LoVo (cell line): Measurements from ENCODE around the gene ARMC12.

ENCODE experiments used
- DNase-seq: peaks from one replicate; pipeline ENCODE4 v3.0.0-alpha.2; 2016; ENCODE audit warnings: low spot score

The ARMC12 gene

DNA sequence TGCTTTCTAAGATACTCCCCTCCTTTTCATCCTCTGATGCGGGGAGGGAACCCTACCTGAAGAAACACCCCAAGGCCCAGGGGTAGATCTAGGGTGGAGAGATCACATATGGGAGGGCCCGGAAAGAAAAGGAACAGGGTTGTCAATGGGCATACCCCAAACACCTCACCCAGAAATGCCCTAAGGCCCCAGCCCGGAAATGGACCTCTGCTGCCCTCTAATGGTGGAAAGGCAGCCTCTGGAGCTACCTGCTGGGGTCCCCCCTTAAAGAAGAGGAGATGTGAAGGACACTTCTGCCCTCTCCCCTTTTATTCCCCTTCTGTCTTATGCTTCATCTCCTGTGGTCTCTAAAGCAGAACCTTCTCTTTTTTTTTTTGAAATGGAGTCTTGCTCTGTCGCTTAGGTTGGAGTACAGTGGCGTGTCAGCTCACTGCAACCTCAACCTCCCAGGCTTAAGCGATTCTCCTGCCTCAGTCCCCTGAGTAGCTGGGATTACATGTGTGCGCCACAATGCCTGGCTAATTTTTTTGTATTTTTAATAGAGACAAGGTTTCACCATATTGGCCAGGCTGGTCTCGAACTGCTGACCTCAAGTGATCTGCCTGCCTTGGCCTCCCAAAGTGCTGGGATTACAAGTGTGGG is 458 bp upstream of the ARMC12 start:
- DNase-seq: peak; percentile 49

DNA sequence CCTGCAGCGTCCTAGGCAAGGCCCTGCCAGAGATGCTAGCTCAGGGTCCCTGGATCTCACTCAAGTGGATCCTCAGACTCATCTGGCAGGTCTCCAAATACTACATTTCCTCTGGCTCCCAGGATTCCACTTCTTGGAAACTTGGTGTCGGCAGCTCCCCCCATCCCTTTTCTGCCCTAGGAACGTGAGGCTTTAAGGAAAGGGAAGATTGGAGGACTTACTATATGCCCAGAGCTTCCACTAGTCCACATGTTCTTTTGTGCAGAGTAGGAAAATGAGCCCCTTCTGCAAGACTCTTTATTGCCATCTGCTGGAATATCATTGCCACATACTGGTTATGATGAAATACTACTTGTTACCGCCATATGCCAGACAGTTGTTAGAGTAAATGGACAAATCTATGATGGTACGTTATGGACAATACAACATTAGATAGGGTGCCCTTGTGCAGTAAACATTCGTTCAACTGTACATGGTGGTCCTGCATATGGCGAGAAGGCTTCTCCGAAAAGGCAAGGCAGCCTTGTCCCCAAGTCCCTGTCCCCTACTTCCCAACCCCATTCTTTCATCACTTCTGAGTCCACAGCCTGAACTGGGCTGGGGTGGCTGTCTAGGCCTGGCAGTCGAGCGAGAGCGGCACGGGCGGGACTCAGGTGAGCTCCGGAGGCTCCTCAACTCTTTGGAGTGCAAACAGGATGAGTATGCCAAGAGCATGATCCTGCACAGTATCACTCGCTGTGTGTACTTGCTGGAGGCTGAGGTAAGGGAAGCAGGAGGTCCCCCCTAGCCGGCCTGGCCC is 780 bp downstream of the ARMC12 start:
- peak; percentile 67 for DNase-seq

DNA sequence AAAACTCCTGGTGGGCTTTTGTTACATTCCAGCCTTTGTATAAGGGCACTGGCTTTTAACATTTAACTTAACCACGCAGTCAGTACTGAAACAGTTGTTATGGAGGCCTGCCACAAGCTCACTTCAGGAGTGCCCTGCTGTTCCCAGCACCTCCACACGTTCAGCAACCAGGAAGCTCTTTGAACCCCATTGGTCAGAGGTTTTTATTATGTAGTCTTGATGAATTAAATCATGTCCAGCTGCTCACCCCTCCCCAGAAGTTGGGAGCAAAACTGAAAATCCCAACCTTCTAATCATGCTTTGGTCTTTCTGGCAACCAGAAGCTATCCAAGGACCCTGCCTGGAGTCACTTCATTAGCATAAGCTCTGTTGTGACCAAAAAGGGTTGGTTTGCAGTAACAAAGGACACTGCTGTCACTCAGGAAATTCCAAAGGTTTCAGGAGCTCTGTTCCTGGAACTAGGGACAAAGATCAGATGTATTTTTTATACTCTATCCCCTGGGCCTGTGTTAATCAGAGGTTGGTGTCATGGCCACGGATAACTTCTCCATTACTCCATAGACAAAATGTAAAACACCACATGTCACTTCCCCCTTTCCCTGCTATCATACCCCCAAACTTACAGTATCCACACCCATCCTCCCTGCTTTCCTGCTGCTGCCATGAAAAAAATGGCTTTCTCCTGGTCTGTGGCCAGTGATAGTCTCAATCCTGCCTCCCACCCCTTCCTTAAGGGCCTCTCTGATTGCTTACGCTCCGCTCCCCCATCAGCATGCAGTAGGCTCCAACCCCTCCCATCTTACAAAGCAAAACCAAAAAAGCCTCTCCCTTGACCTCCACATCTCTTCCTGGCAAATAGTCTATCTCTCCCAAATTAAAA is 3.1 kb downstream of the ARMC12 start:
- DNase-seq: no peak

DNA sequence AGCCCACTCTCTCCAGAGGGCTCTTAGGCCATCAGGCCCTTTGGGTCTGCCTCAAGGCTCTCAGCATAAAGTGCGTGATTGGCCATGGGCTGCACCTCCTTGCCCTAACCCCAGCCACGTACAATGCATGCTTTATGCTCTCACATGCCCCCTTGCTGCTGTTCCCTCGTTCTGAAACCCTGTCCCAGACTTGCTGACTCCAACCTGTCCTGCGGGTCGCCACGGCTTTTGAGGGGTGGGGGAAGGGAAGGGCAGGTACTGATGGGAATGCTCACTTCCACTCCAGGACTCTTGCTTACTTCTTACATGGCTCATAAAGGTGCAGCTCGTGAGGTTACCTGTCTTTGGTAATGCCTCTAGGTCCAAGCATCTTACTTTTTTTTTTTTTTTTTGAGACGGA is 6.0 kb downstream of the ARMC12 start:
- DNase-seq: no peak

DNA sequence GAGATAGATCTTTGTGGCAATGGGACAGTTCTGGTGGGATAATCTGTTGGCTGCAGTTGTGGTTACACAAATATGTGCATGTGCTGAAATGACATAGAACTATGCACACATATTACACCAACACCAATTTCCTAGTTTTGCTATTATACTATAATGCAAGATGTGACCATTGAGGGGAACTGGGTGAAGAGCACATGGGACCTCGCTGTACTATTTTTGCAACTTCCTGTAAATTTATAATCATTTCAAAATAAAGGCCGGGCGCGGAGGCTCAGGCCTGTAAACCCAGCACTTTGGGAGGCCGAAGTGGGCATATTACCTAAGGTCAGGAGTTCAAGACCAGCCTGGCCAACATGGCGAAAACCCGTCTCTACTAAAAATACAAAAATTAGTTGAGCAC is 8.7 kb downstream of the ARMC12 start:
- no peak for DNase-seq

DNA sequence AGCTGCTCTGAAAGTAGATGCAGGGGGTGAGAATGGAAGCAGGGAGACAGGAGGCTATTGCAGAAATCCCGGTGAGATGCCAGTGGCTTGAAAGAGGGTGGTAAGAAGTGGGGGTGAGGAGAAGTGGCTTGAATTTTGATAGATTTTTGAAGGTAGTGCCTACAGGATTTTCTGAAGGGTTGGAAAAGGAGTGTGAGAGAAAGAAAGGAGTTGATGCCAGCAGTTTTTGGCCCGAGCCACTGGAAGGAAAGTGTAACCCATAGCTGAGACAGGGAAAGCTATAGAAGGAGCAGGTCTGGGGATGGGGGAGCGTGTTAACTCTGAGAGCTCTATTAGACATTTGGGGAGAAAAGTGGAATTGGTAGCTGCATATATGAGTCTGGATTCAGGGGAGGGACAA is 9.7 kb downstream of the ARMC12 start:
- no peak for DNase-seq

DNA sequence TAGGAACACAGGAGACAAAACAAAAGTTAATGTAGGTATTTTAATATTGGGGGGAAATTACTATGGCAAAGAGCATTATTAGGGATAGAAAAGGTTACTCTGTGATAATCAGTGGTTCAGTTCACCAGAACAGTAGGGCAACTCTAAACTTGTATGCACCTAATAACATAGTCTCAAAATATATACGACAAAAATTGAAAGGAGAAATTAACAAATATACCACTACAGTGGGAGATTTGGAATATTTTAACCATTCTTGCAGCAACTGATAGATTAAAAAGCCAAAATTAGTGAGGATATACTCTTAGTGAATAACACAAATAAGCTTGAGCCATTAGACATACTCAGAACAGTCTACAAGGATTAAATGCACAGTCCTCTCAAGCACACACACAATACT is 11.0 kb downstream of the ARMC12 start:
- DNase-seq: no peak

DNA sequence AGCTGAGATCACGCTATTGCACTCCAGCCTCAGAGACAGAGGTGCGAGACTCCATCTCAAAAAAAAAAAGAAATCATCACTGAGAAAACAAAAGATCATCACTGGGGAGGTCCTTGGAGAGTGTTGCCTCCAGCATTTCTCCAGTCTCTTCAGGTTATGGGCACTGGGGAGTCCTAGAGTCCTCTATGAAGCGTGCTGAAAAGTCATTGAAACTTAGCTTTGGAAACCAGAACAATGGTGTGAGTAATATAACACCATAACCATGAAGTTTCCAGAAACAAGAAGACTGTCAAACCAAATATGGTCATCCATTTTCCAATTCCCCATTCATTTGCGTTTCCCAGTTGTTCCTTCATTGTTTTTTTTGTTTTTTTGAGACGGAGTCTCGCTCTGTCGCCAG is 13.7 kb downstream of the ARMC12 start:
- no peak for DNase-seq

DNA sequence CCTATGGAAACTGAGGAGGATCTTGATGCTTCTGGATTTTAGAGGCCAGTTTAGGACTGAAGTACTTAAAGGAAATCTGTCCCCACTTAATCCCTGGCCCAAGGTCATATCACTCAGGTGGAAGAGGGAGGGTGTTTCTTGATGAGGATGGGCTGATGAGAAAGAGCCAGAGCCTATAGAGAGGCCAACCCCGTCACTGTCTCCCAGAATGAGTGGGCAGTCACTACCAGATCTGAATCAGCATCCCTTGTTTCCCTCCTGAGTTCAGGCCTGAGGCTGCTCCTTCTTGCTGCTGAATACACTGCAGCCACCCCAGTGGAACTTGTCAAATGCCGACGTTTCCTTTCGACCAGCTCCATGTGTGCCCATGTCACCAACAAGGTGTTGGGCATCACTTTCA is 14.8 kb downstream of the ARMC12 start:
- no peak for DNase-seq

DNA sequence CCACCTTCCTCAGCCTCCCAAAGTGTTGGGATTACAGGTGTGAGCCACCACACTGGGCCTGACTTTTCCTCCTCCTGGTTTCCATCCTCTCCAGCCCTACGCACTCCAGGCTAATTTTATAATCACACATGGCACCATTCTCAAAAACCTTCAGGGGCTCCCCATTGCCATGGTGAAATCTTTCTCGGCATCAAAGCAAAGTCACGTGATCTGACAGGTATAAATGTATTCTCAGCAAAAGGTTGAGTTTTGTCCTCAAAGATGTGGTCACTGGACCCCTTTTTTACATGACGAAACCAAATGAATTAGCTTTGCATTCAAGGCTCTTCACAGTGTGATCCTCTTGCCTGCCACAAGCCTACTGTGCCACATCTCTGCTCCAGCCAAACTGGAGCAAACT is 15.5 kb downstream of the ARMC12 start:
- no peak for DNase-seq

DNA sequence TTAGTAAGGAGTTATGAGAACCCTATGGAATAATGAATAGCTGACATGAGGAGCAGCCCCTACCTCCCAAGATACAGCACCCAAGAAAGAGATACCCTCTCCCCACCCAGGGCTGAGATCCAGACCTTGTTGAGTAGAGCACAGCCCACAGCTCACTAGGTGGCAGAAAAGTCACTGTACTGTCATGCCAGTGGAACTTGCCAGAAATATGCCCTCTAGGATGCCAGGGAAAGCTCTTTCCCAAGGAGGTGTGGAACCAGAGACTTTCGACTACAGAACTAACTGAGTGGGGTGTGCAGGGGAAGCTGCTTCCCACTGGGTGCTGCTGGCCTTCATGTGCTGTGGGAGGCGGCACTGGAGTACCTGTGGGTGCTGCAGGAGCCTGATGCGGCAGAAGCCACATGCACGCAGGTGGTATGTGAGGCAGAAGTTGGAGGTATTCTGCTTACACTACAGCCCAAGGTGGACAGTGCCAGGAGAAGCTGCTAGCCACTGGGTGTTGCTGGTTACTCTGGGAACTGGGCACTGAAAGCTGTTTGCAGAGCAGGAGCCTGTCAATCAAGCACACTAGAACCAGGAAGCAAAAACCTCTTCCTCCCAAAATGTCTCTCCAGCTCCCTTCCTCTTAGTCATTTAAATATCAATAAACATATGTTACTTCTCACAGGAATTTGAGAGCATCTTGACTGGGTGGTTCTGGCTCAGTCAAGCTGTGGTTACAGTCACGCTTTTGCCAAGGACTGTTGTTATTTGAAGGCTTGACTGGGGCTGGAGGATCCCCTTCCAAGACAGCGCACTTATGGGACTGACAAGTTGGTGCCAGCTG is 17.8 kb downstream of the ARMC12 start:
- no peak for DNase-seq

DNA sequence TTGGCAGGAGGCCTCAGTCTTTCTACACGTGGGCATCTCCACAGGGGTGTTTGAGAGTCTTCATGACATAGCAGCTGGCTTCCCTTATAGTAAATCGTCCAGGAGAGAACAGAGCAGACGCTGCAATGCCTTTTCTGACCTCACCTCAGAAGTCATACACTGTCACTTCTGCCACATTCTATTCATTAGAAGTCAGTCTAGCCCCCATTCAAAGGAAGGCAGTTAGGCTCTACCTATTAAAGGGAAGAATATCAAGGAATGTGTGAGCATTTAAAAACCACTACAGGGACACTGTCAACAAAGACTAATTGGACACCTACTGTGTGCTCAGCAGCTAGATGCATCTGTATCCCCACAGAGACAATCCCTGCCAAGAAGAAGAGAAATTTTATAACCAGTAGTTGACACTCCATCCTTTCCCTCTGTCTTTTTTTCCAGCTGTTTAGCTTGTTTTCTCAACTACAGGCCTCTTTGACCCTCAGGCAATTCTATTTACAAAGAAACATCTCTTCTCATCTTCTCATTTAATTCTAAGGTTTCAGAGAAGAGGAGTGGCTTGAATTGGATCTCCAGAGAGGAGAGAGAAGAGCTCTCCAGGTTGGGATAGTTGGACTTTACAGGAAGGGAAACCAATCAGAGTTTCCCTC is 18.6 kb downstream of the ARMC12 start:
- no peak for DNase-seq

DNA sequence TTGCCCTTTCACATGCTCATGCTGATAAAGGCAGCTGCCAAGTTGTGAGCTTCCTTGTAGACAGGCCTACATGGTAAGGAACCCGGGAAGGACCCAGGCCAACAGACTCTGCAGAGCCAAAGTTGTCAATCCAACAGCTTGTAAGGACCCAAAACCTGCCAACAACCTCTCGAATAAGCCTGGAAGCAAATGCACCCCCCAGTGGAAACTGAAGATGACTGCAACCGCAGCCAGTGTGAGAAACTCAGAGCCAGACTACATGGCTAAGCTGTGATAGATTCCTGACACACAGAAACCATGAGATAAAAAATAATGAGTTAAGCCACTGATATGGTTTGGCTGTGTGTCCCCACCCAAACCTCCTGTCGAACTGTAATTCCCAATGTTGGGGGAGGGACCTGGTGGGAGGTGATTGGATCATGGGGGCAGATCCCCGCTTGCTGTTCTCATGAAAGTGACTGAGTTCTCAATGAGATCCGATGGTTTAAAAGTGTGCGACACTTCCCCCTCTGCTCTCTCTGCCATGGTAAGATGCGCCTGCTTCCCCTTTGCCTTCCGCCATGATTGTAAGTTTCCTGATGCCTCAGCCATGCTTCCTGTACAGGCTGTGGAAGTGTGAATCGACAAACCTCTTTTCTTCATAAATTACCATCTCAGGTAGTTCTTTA is 20.8 kb downstream of the ARMC12 start:
- no peak for DNase-seq

DNA sequence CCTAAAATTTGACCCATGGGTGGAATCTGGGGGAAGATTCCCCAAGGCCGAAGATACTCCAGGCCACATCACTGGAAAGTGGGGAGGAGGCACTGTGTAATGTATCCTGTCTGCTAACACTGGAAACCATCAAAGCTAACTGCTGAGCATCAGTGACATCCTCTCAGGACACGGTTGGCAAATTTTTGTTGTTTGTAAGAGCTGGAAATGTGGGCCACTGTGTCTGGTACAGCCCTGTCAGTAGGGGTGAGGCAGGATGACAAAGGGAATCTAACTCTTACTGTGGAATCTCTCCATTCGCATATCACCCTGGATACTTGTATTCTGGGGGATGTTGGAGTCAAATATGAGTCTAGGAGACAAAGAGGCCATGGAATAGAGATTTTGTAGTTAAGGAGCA is 22.6 kb downstream of the ARMC12 start:
- no peak for DNase-seq

DNA sequence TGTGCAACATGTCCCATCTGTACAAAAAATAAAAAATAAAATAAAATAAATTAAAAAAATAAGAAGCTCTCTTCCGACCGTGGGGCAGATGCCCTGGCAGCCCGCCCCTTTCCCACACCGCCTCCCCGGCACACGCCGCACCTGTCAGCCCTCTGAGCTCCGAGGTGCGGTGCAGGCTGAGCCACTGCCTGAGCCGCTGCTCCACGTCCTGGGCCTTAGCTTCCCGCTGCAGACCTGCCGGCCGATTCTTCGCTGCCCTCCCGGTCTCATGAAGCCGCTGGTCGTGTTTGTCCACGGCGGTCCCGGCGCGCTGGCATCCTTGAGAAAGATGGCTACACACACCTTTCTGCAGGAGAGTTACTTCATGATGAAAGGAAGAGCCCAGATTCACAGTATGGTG is 28.9 kb downstream of the ARMC12 start:
- DNase-seq: no peak

DNA sequence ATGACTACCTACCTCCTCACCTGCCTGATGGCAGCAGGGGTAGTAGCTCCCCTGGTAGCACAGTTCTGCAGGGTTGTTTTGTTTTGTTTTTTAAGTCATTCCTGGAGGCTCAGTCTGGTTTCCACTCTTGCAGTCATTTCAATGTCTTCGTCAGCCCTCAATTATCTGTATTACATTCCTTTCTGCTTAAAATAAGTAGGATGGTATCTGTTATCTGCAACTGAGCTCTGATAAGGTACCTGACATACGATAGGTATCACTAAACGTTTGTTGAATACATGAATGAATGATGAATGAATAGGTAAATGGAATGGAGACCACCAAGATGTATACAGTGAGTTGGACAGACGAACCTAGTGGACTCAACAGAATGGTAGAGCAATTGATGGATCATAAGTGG is 32.4 kb downstream of the ARMC12 start:
- DNase-seq: no peak

DNA sequence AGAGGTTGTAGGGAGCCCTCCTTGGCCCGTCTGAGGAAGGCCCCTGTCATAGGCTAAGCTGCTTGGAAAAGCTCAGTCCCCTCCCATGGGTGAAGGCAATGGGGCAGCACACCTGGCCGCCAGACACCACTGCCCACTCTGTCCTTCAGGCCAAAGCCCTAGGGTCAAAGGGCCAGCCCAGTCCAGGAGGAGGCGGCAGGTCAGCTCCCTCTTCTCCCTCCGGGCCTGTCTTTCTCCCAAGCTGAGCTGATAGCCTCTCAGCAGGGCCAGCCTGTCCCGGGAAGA is 34.5 kb downstream of the ARMC12 start:
- DNase-seq: no peak

DNA sequence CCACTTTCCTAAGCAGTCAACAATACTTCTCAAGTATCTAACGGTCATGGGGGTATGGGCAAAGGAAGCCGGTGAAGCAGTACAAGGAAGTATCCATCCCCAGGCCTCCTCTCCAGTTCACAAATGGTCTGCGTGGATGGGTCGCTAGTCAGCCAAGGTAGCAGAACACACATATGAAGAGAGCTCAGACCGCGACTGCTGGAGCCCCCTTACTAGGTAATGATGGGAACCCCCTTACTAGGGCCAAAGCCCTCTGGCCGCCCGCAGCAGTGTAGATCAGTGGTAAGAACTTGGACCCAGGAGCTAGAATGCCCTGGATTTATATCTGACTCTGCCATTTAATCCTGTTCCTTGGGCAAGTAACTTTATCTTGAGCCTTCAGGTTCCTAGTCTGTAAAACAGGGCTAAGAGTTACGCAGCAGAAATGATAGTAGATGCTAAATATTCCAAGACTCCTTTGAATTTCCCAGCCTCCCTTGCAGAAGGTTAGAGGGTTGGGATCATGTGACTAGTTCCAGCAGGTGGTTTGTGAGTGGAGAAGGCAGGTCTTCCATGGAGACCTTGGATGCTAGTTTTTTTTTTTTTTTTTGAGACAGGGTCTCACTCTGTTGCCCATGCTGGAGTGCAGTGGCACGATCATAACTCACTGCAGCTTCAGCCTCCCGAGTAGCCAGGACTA is 37.4 kb downstream of the ARMC12 start:
- DNase-seq: no peak

DNA sequence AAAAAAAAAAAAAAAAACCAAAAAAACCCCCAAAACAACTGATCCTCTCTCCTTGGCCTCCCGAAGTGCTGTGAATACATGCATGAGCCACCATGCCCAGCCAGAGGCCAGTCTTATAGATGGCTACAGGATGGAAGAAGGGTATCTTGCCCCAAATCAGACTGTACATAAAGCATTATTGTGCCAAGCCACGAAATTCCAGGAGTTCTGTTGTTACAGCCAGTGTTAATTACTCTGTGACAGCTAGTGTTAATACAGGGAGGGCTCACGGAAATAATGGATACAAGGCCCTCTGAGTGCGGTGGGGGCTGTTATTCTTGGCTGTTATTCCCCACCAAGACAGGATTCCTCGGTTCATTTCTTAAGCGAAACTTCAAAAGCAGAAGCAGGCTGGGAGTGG is 38.2 kb downstream of the ARMC12 start:
- no peak for DNase-seq

DNA sequence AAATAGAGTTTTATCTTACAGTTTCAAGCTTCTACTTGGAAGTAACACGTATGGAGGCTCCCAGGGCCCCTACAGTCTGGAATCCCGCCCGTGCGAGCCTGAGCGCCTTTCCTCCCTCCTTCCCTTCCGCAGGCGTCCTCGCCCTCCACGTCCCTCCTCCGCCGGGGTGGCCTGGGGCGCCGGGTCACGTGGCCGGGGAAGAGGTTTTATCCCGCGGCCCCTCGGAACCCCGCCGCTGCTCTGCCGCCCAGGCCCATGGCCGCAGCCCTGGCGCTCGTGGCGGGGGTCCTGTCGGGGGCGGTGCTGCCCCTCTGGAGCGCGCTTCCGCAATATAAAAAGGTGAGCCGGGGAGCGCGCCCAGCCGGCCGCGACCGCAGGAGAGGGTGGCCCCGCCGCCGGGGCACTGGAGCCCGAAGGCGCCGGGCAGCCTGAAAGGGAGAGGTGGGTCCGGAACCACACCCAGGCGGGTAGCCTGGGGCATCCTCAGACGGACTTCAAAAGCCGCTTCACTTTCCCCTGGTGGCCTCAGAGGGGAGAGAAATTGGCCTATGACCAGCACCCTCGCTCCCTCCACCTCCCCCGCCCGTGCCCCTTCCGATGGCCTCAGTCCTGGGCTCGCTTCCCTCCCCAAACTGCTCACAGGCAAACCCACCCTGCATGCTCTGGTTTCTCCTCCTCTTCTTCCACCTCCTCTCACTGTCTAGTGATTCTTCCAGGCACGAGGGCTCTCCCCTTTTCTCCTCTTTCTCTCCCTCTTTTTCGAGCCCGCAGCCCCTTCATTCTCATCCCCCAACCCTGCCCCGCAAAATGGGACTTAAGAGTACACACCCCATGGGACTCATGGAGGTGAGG is 39.8 kb downstream of the ARMC12 start, which contains the start of gene CLPSL2:
TSS of gene CLPSL2 (plus strand) at position 235 of the 852 bp plus-strand sequence. CDS start at position 256, 21 bp downstream.
- DNase-seq: peak; percentile 36
